HG02798 (cell line): ENCODE results near the gene OCLN.
"Not testable (repeated sequence)": the region's sequence is repeated elsewhere in the genome, so short reads cannot be mapped to it uniquely, and the experiment has no call there.

ENCODE experiments used
- ATAC-seq: cut with Tn5 transposase; IDR thresholded peaks from one replicate; pipeline ENCODE4 v1.9.1; 2021; ENCODE audit warnings: mild to moderate bottlenecking; ENCODE audit not compliant: unreplicated experiment, poor library complexity

Gene OCLN

GRCh38 chr5:69489246-69489645, 3.3 kb upstream of the OCLN start:
- ATAC-seq: no peak

DNA sequence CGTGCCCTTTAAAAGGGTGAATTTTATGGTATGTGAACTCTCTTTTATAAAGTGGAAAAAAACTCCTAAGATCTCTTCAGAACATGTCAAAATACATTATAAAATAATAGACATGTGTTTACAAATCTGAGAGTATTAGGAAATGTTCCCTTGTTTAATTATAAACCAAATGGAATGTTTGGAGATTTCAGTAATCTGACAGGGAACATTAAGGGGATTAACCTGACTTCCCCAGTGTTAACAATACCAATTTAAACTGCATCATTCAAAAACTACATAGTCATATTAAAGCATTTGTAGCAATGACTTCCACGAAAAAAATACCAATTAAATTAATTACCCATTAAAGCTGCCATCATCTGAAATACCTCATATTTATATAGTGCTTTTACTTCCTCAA, 1.6 kb upstream of the OCLN start:
- no peak for ATAC-seq

DNA sequence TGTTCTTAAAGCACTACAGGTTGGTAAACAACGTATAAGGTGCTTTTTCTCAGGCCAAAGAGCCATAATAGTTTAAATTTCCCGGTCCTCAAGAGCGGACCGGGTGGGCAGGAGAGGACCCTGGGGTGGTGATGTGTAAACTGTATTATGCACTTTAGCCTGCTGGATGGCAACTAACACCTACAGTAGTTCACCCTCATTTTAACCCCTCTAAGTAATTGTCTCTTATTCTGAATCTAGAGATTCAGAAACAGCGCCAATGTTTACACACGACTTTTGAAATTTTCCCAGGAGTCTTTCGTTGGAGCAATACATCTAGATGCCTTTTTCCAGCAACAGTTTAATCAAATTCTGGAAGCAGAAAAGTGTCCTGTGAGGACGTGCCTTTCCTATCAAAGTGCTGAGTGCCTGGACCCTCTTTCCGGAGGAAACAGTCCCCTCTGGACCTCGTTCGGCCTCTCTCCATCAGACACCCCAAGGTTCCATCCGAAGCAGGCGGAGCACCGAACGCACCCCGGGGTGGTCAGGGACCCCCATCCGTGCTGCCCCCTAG, 676 bp upstream of the OCLN start:
- no peak for ATAC-seq

DNA sequence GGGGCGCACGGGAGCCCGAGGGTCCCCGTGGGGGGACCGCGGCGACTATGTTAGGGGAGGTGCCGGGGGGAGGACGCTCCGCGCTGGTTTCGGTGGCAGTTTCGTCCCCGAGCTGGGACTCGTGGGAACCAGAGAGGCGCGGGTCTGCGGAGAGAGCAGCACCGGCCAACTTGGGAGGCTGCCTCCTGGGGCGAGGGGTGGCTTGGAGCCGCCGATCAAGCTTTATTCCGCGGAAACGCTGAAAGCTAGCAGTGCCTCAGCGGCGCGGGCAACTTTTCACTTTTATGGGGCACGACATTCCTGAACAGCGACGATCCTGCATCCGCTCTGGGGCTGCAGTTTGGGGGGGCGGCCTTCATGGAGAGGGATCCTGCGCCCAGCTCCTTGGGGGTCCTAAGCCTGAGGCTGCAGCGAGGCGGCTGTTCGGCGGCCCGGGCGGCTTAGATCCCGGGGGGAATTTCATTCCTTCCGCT, 369 bp downstream of the OCLN start:
- peak; percentile 47 for ATAC-seq

GRCh38 chr5:69493396-69494133, 975 bp downstream of the OCLN start:
- no peak for ATAC-seq

DNA sequence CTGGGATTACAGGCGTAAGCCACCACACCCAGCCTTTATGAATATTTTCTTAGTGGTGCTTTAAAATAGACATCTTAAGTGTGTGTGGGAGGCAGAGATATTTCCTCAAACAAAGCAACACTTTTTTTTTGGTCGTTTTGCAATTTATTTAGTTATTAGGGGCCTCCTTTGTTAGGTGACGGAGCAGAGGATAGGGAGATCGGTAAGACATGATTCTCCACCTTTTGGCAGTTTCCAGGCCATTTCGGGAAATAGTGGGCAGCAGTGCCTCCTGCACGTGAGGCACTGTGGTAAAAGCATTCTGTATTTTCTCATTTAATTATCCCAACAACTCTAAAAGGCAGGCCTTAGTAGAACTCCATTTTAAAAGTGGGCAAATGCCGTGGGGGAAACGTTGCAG, 1.9 kb downstream of the OCLN start:
- ATAC-seq: no peak

GRCh38 chr5:69497006-69497520, 4.5 kb downstream of the OCLN start:
- no peak for ATAC-seq

GRCh38 chr5:69498384-69498783, 5.8 kb downstream of the OCLN start:
- ATAC-seq: no peak

DNA sequence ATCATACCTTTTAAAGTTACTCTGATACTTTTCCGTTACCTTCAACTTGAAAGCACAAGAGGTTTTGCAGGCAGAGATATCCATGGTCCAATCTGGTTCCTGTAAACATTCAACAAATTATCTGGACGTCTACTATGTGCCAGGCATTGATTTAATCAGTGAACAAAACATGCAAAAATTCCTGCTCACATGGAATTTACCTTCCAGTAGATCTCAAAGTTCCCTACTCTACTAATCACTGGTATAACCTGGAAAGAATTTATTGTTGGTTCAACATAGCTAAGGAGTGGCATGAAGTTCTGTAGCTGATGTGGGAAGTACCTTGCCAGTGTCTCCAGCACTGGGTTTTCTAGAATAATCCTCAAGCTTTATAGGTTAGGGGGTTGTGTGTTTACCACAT, 9.8 kb downstream of the OCLN start:
- no peak for ATAC-seq

DNA sequence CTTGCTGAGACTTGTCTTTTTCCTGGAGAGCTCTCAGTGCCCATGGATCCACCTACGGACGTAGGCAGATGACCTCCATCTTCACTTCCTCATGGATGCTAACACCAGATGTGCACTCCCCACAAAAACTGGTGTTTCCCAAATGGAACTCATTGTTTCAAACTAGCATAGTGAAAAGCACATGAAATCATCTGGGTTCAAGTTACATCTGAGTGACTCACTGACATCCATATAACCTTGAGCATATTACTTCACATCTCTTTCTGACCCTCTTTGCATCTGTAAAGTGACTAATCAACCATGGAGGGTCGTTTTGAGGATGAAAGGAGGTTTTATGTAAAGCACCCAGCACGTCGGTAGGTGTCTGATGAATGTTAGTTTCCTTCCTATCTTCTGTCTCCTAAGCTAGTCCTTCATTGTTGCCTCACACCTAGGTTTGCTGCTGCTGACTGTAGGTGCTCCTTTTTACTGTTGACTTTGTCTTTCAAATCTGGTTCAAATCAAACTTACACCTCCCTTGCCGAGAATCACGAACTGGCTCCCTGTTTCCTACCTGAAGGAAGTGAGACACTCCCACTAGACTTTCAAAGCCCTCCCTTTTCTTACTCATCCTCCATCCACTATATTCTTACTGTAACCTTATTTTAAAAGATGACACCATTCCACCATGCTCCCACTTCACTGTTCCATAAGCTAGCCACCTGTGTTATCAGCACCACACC, 10.3 kb downstream of the OCLN start:
- ATAC-seq: no peak

DNA sequence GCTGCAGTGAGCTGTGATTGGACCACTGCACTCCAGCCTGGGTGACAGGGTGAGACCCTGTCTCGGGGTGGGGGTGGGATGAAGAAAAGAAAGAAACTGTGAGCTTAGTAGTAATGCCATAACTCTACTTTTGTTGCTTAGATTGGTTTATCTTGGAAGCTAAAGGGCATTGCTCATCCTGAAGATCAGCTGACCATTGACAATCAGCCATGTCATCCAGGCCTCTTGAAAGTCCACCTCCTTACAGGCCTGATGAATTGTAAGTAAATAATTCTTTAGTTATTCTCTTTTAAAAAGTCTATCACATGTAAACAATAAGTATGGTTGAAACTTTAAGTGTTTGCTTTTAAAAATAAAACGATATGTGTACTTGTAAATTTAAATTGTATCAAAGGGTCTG, 11.4 kb downstream of the OCLN start:
- ATAC-seq: no peak

- ATAC-seq: no peak
Measured at GRCh38 chr5:69505306-69505705, 12.7 kb downstream of the OCLN start.

DNA sequence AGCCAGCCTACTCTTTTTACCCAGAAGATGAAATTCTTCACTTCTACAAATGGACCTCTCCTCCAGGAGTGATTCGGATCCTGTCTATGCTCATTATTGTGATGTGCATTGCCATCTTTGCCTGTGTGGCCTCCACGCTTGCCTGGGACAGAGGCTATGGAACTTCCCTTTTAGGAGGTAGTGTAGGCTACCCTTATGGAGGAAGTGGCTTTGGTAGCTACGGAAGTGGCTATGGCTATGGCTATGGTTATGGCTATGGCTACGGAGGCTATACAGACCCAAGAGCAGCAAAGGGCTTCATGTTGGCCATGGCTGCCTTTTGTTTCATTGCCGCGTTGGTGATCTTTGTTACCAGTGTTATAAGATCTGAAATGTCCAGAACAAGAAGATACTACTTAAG, 16.6 kb downstream of the OCLN start:
- no peak for ATAC-seq

DNA sequence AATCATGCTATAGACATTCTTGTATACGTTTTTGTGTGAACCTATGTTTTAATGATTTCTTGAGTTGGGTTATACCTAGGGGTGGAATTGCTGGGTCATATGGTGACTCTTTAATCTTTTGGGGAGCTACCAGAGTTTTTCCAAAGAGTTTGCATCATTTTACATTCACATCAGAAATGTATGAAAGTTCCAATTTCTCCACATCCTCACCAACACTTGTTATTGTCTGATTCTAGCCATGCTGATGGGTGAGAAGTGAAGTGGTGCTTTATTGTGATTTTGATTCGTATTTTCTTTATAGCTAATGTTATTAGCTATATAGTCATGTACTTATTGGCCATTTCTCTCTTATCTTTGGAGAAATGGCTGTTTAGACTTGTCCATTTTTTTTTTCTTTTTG, 18.1 kb downstream of the OCLN start:
- ATAC-seq: no peak

DNA sequence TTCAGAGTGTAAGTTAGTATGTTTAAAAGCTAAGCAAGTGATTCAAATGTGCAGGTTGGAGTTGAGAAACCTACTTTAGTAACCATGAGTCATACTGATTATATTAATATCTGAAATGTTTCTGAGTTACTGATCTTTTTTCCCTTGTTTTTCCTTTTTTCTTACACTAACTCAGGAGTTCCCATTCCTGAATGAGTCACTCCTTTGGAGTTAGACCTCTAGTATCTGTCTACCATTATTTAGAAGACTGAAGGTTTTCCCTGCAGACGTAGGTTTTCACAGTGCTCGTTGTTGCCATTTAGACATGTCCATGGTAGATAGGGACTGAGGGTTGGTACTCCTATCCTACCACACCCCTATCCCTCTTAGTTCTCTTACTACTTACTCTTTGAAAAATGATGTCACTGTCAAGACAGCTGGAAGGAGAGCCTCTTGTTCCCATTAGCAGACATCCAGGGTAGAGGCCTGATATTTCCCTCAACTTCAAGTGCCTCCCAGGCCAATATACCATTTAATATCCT, 20.2 kb downstream of the OCLN start:
- ATAC-seq: no peak

- not testable (repeated sequence) for ATAC-seq
Measured at GRCh38 chr5:69515570-69515969, 23.0 kb downstream of the OCLN start.

DNA sequence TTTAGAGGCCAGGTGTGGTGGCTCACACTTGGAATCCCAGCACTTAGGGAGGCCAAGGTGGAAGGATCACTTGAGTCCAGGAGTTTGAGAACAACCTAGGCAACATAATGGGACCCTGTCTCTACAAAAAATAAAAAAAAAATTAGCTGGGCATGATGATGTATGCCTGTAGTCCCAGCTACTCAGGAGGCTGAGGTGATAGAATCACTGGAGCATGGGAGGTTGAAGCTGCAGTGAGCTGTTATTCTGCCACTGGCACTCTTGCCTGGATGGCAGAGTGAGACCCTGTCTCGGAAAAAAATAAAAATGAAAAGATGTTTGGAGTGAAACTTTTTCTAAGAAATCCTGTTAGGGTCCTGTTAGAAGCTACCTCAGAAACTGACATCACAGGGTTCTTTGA, 24.2 kb downstream of the OCLN start:
- no peak for ATAC-seq

- no peak for ATAC-seq
Measured at GRCh38 chr5:69517763-69518212, 25.2 kb downstream of the OCLN start.

- ATAC-seq: no peak
Measured at GRCh38 chr5:69519285-69519684, 26.7 kb downstream of the OCLN start.

- no peak for ATAC-seq
Measured at GRCh38 chr5:69522035-69522434, 29.4 kb downstream of the OCLN start.

DNA sequence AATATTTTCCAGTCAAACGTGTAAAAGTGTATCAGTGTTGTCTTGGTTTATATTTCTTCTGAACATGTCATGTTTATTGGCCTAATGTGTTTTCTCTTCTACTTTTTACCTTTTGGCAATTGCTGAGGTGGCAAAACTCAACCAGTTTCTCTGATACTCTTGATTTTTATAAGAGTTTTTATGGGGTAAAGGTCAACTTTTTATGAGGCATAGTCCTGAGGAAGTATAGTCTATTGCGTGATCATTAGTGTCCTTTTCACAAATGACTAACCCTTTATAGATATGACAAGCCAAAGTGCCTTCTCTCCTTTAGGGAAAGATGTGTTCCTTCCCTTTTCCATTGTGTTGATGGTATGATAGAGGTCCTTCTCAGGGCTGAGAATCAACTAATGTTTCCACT, 32.9 kb downstream of the OCLN start:
- no peak for ATAC-seq
